RWPE1 (cell line): ENCODE data around the gene PRSS50.

Source experiments
- CTCF ChIA-PET: fragments of 350-600 bp; sonication (Branson Sonifier 250); formaldehyde crosslinking; extraction: SDS; loops from one replicate; lab custom pipeline; 2021; lab: Yijun Ruan, JAX
- POLR2A ChIA-PET: fragments of 400-600 bp; formaldehyde crosslinking; extraction: SDS; loops from one replicate; lab custom pipeline; 2020; ENCODE audit warnings: antibody characterized with exemption; ENCODE audit not compliant: low non-redundant PET; lab: Yijun Ruan, JAX
- DNase-seq: peaks from one replicate; pipeline ENCODE4 v3.0.0; 2012; ENCODE audit warnings: low spot score
- H3K27ac ChIP-seq: fragments of 450-650 bp; 2 replicates; pipeline ENCODE4 v1.5.1; 2017
- TF ChIP-seq, protein P1 (sequence below): fragments of 450-650 bp; conservative IDR thresholded peaks from 2 replicates; pipeline ENCODE4 v1.5.1; 2017; ENCODE audit warnings: low read depth, mild to moderate bottlenecking

Gene PRSS50

DNA sequence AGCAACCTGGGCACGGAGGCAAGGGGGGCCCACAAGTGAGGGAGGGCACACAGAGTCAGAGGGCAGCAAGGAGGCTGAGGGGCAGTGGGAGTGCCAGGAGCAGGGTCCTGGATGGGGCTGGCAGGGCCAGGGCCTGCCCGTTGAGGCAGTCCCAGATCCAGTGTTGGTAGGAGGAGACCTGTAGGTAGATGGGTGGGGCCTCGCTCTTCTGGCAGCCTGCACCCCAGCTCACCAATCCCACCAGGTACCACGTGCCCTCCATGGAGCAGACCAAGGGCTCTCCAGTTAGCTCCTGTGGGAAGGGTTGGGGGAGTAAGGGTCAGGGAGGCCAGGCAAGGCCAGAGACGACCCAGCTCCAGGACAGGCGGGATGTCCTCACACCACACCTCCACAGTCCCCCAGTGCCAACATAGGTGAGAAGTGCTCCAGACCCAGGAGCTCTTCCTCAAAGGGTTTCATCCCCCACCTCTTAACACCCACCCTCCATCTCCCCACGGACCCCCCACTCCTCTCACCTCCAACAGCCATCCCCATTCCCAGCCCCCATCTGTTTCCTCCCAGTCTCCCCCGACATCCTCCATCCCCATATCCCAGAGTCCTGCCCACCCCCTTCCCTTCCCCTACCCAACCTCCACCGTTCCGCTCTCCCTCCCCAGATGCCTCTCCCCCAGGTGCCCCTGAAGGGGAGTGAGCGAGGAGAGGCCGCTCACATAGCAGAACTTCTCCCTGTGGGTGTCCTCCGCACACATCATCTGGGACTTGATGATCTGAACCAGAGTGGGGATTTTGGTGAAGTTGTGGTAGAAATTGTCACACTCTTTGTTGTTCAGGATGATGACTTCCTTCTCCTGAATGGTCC, 5.2 kb downstream of the PRSS50 start:
- ChIA-PET CTCF (no interaction called here), POLR2A (no interaction called here)
- H3K27ac ChIP-seq, result no peak overlapping the region
- no peak for DNase-seq
- TF ChIP-seq, protein P1, sequence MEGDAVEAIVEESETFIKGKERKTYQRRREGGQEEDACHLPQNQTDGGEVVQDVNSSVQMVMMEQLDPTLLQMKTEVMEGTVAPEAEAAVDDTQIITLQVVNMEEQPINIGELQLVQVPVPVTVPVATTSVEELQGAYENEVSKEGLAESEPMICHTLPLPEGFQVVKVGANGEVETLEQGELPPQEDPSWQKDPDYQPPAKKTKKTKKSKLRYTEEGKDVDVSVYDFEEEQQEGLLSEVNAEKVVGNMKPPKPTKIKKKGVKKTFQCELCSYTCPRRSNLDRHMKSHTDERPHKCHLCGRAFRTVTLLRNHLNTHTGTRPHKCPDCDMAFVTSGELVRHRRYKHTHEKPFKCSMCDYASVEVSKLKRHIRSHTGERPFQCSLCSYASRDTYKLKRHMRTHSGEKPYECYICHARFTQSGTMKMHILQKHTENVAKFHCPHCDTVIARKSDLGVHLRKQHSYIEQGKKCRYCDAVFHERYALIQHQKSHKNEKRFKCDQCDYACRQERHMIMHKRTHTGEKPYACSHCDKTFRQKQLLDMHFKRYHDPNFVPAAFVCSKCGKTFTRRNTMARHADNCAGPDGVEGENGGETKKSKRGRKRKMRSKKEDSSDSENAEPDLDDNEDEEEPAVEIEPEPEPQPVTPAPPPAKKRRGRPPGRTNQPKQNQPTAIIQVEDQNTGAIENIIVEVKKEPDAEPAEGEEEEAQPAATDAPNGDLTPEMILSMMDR, result no peak

DNA sequence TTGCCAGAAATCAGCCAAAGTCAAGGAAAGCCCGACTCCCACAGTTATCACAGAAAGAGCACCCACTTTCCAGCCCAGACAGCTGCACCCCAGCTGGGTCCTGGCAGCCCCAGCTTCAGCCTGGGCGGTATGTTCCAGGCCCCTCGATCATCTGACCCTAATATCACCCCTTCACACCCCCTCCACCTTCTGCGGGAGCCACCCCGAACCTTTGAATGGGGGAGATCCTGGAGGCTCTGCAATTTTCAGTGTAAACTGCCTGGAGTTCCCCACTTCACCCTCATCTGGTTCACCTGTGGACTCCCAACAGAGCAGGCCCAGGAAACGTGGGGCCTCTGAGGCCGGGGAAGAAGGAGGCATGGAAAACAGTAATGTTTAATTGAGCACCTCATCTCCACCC, 5.9 kb downstream of the PRSS50 start:
- ChIA-PET CTCF (no interaction called here), POLR2A (no interaction called here)
- TF ChIP-seq, protein P1, result no peak
- DNase-seq, result no peak
- H3K27ac ChIP-seq, result no peak overlapping the region

DNA sequence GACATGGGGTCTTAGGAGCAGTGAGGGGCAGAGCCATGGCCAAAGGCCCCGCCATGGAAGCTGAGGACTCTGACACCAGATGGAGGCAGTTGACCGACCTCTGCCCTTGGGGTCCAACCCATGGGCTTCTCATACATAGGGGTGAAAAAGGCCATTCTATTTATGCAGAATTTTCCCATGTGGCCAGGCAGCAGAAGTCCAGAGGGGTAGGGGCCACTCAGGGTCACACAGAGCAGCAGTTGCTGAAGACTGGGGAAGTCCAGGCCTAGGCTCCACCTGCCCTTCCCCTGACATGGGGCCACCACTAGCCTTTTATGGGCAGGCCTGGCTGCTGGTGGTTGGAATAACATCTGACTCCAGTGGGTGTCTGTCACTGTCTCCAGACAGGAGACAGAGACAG, 6.4 kb downstream of the PRSS50 start:
- TF ChIP-seq, protein P1, result no peak
- ChIA-PET CTCF (no interaction called here), POLR2A (no interaction called here)
- DNase-seq, result no peak
- no peak overlapping the region for H3K27ac ChIP-seq

DNA sequence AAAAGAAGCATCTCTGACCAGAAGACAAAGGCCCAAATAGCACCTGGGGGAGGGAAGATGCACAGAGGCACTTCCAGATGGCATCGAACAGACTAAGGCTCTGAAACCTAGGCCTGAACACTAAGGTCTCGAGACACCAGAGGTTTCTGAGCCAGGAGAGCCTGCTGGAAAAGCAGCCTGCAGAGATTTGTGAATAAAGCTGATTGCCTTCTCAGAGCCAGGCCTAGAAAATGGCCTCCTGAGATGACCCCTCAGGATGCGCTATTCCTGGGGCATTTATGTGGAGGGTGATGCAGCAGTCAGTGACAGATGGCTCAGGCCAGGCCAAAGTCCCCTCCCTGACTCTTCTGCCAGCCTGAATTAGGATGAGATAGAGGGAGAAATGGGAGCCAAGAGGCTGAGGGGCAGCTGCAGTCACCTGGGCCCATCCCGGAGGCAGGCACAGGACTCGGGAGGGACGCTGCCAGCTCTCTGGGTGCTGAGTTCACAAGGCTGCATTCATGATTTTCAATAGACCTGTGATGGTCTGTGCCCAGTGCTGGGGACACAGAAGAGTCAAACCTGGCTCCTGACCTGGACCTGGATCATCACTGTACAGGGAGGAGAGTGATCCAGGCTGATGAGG, 6.9 kb downstream of the PRSS50 start:
- CTCF ChIA-PET, result interaction anchor here (1.0 kb wide), 1 partner anchor 199 kb away, joined by 4 read pairs; no protein-coding TSS in a partner anchor

DNA sequence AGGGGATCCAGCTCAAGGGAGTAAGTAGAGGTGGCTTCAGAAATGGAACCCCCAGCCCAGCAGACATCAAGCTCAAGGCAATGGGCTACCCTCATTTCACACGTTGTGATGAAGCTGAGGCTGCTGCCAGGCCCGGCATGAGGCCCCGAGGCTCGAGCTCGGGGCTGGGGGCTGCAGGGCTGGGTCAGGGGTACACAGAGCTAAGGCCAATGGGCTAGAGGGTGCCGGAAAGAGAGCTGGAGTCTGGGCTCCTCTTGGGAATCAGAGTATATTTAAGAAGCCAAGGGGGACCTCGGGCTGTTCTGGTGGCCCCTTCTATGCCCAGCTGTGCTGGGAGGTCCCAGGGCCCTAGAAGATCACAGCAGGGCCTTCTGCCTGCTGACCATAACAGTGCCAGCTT, 7.4 kb downstream of the PRSS50 start:
- CTCF ChIA-PET, result interaction anchor here (1.0 kb wide), 1 partner anchor 199 kb away, joined by 4 read pairs; no protein-coding TSS in a partner anchor
- TF ChIP-seq, protein P1, result no peak

More for the DNA sequence above, 6.9 kb downstream of the PRSS50 start:
- H3K27ac ChIP-seq, result no peak overlapping the region
- POLR2A ChIA-PET, result no interaction called here
- DNase-seq, result no peak
- TF ChIP-seq, protein P1, result no peak

DNA sequence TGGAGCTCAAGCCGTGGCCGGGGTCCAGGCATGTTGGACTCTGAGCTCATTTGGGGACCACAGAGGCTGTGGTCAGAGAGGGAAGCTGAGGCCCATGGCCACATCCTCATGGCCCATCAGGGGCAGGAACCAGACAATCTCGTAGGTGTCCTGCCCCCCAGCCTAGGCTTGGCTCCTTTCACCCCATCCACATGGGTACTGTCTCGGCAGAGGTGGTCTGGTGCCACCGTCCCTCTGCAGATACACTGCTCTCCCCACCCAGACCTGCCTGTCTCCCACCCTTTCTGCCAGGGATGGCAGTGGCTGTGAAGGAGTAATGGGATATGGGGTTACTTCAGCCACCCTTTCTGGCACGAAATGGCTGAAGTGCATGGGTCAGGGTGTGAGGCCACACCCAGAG, 7.9 kb downstream of the PRSS50 start:
- H3K27ac ChIP-seq, result no peak overlapping the region
- CTCF ChIA-PET, result interaction anchor here (1.0 kb wide), 1 partner anchor 200 kb away, joined by 4 read pairs; no protein-coding TSS in a partner anchor
- POLR2A ChIA-PET, result no interaction called here
- TF ChIP-seq, protein P1, result no peak
- no peak for DNase-seq

More for the DNA sequence above, 7.4 kb downstream of the PRSS50 start:
- no peak overlapping the region for H3K27ac ChIP-seq
- POLR2A ChIA-PET, result no interaction called here
- no peak for DNase-seq
